ENCODE results near the gene ZSCAN20. TPM values are rescaled to one million over a fixed set of nuclear protein-coding genes. Genes with fewer than 3 reads are reported as not detected.

Gene ZSCAN20
- total RNA-seq, 1 donor from 2014 or later, result 14.8 TPM

DNA sequence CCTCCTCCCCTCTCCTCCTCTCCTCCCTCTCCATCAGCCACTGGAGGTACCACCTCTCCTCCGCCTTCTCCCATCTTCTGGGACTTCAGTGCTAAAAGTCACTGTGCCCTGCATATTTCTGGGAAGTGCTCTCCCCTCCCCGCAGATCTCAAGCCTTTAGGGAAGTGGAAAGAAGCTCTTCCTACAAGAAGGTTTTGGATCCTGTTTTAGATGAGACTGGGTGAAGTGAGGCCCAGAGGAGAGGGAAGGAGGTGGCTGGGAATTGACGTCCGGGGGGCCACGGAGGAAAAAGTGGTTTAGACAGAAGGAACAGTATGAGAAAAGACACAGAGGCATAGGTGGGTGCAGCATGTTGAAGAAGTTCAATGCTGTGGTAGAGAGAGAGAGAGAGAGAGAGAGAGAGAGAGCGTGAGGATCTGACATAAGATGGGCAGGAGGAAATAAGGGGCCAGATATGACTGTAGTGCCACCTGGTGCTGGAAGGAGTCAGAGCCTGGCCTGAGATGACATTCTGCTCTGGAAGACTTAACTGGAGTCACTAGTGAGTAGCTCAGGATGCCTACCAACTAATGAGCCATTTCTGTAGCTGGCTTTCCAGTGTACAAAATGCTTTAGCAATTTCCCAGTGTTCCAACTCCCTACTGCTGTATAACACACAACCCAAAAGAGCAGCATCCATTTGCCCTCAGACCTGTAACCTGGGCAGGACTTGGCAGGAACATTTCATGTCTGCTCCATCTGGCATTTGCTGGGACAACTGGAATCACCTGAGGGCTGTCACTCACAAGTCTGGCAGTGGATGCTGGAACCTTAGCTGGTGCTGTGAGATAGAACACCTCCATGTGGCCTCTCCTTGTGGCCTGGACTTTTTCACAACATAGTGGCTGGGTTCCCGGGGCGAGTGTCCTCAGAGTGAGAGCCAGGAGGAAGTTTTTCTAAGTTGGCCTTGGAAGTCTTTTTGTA, 16.6 kb upstream of the ZSCAN20 start:
- no peaks in the 10 kb centered on the region for H3K79me2 ChIP-seq (ENCODE audit: low read depth)
- no peaks in the 10 kb centered on the region for H3K27me3 ChIP-seq
- no peaks in the 10 kb centered on the region for H3K9me3 ChIP-seq (ENCODE audit: low read depth)
- no peaks in the 10 kb centered on the region for H3F3A ChIP-seq (ENCODE audit: low read depth)
- peak; percentile 66 for DNase-seq (ENCODE audit: low spot score)
- TF ChIP-seq EZH2phosphoT487 (IDR thresholded peaks at IDR 0.05), result no peak
- TF ChIP-seq, protein P1, sequence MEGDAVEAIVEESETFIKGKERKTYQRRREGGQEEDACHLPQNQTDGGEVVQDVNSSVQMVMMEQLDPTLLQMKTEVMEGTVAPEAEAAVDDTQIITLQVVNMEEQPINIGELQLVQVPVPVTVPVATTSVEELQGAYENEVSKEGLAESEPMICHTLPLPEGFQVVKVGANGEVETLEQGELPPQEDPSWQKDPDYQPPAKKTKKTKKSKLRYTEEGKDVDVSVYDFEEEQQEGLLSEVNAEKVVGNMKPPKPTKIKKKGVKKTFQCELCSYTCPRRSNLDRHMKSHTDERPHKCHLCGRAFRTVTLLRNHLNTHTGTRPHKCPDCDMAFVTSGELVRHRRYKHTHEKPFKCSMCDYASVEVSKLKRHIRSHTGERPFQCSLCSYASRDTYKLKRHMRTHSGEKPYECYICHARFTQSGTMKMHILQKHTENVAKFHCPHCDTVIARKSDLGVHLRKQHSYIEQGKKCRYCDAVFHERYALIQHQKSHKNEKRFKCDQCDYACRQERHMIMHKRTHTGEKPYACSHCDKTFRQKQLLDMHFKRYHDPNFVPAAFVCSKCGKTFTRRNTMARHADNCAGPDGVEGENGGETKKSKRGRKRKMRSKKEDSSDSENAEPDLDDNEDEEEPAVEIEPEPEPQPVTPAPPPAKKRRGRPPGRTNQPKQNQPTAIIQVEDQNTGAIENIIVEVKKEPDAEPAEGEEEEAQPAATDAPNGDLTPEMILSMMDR (IDR thresholded peaks at IDR 0.05), result peak; percentile 68
- no peak overlapping the region for H3K27ac Mint-ChIP-seq
- H3K4me1 ChIP-seq, result no peaks in the 10 kb centered on the region
- no peak overlapping the region for H3K4me2 ChIP-seq
- peak overlapping the region; percentile 59 for H2AFZ ChIP-seq (replicated peaks)
- H3K27ac ChIP-seq, result no peak overlapping the region
- peaks cover 12% of the 10 kb centered on the region for H3K27me3 Mint-ChIP-seq (ENCODE audit: insufficient read depth, low read depth)
- peaks cover 2% of the 10 kb centered on the region for H3K9me3 Mint-ChIP-seq
- no peak overlapping the region for H3K4me3 Mint-ChIP-seq
- peaks cover 27% of the 10 kb centered on the region for H3K4me1 Mint-ChIP-seq
- H3K36me3 ChIP-seq, result no peaks in the 10 kb centered on the region
- H3K36me3 Mint-ChIP-seq, result no peaks in the 10 kb centered on the region
- H3K9ac ChIP-seq, result no peak overlapping the region
- H3K4me3 ChIP-seq, result no peak overlapping the region
- no peaks in the 10 kb centered on the region for H4K20me1 ChIP-seq (ENCODE audit: low read depth)

DNA sequence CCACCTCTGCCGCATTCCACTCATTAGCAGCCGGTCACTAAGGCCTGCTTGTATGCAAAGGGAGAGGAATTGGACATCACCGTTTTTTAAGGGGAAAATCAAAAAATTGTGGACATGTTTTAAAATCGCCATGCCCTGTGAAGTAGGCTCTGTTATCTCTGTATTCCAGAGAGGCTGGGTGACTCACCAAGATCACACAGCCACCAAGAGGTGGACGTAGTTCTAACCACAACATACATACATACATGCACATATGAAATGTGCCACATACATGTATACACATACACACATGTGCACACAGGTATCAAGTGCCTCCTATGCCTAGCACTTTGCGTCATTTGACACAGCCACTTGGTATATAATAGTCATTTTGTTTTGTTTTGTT, 16.0 kb upstream of the ZSCAN20 start:
- Histone ChIP-seq H3K9ac (no peak overlapping the region), H3K4me2 (no peak overlapping the region), H3K27ac (no peak overlapping the region), H3K4me3 (no peak overlapping the region), H2AFZ (replicated peaks) (no peak overlapping the region), H3K36me3 (no peaks in the 10 kb centered on the region), H3K27me3 (no peaks in the 10 kb centered on the region), H3K79me2 (ENCODE audit: low read depth) (no peaks in the 10 kb centered on the region), H3K4me1 (no peaks in the 10 kb centered on the region), H3F3A (ENCODE audit: low read depth) (no peaks in the 10 kb centered on the region), H3K9me3 (ENCODE audit: low read depth) (no peaks in the 10 kb centered on the region), H4K20me1 (ENCODE audit: low read depth) (no peaks in the 10 kb centered on the region)
- TF ChIP-seq EZH2phosphoT487 (IDR thresholded peaks at IDR 0.05), result no peak
- TF ChIP-seq, protein P1 (IDR thresholded peaks at IDR 0.05), result no peak
- no peak for TF ChIP-seq EZH2 (IDR thresholded peaks at IDR 0.05)
- no peak overlapping the region for H3K4me3 Mint-ChIP-seq
- no peak for DNase-seq (ENCODE audit: low spot score)
- peaks cover 2% of the 10 kb centered on the region for H3K9me3 Mint-ChIP-seq
- H3K27me3 Mint-ChIP-seq (ENCODE audit: insufficient read depth, low read depth), result peaks cover 14% of the 10 kb centered on the region
- no peak overlapping the region for H3K27ac Mint-ChIP-seq
- peaks cover 27% of the 10 kb centered on the region for H3K4me1 Mint-ChIP-seq
- no peaks in the 10 kb centered on the region for H3K36me3 Mint-ChIP-seq

DNA sequence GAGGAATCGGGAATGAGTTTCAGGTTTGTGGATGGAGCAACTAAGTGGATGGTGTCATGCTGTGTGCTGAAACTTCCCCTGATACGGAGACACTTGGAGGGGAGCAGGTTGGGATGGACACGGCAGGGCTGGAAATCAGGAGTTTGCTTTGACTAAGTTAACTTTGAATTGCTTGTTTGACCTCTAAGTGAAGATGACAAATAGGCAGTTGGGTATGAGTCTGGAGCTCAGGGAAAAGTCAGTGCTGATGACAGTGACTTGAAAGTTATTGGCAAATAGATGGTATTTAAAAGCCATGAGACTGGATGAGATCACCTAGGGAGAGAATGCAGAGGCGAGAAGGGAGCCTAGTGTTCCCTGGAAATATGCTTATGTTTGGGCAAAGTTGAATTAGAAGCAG, 12.8 kb upstream of the ZSCAN20 start:
- Histone ChIP-seq H3K27me3 (no peaks in the 10 kb centered on the region), H3K4me2 (no peak overlapping the region), H3K36me3 (no peaks in the 10 kb centered on the region), H3K9ac (no peak overlapping the region), H3K79me2 (ENCODE audit: low read depth) (no peaks in the 10 kb centered on the region), H3K4me1 (no peaks in the 10 kb centered on the region), H2AFZ (replicated peaks) (no peak overlapping the region), H3K27ac (no peak overlapping the region), H3F3A (ENCODE audit: low read depth) (no peaks in the 10 kb centered on the region), H3K9me3 (ENCODE audit: low read depth) (no peaks in the 10 kb centered on the region), H4K20me1 (ENCODE audit: low read depth) (no peaks in the 10 kb centered on the region), H3K4me3 (no peak overlapping the region)
- H3K36me3 Mint-ChIP-seq, result no peaks in the 10 kb centered on the region
- H3K4me3 Mint-ChIP-seq, result no peak overlapping the region
- peaks cover 9% of the 10 kb centered on the region for H3K4me1 Mint-ChIP-seq
- no peaks in the 10 kb centered on the region for H3K9me3 Mint-ChIP-seq
- no peak for DNase-seq (ENCODE audit: low spot score)
- TF ChIP-seq EZH2 (IDR thresholded peaks at IDR 0.05) (no peak), EZH2phosphoT487 (IDR thresholded peaks at IDR 0.05) (no peak)
- TF ChIP-seq, protein P1 (IDR thresholded peaks at IDR 0.05), result no peak
- peaks cover 12% of the 10 kb centered on the region for H3K27me3 Mint-ChIP-seq (ENCODE audit: insufficient read depth, low read depth)
- H3K27ac Mint-ChIP-seq, result no peak overlapping the region
